HG03039 (cell line): ENCODE measurements around the gene CERT1.
"Not testable (repeated sequence)": the region's sequence is repeated elsewhere in the genome, so short reads cannot be mapped to it uniquely, and the experiment has no call there.

ENCODE experiments used
- ATAC-seq: cut with Tn5 transposase; IDR thresholded peaks from one replicate; pipeline ENCODE4 v1.9.1; 2021; ENCODE audit warnings: mild to moderate bottlenecking, moderate library complexity; ENCODE audit not compliant: unreplicated experiment

The CERT1 gene

GRCh38 chr5:75511435-75512382, at the start of gene CERT1, which contains the start of gene POLK:
CERT1 (minus strand) TSS chr5:75511629; CDS start chr5:75511207, 422 bp downstream.
POLK (plus strand) TSS chr5:75511891.
- ATAC-seq: peak; percentile 90

- not testable (repeated sequence) for ATAC-seq
Observed at GRCh38 chr5:75560655-75561054, 49.2 kb upstream of the CERT1 start.

GRCh38 chr5:75558981-75559632, 47.7 kb upstream of the CERT1 start:
- no peak for ATAC-seq

GRCh38 chr5:75558221-75558620, 46.8 kb upstream of the CERT1 start:
- no peak for ATAC-seq

- no peak for ATAC-seq
Observed at GRCh38 chr5:75553358-75553757, 41.9 kb upstream of the CERT1 start.

GRCh38 chr5:75552764-75553163, 41.3 kb upstream of the CERT1 start:
- ATAC-seq: no peak

GRCh38 chr5:75551471-75551870, 40.0 kb upstream of the CERT1 start:
- ATAC-seq: no peak

GRCh38 chr5:75550597-75550996, 39.2 kb upstream of the CERT1 start:
- no peak for ATAC-seq

- ATAC-seq: no peak
Observed at GRCh38 chr5:75547812-75548211, 36.4 kb upstream of the CERT1 start.

GRCh38 chr5:75546830-75547229, 35.4 kb upstream of the CERT1 start:
- no peak for ATAC-seq

- no peak for ATAC-seq
Observed at GRCh38 chr5:75545131-75545530, 33.7 kb upstream of the CERT1 start.

GRCh38 chr5:75538211-75538610, 26.8 kb upstream of the CERT1 start:
- no peak for ATAC-seq

GRCh38 chr5:75536694-75537360, 25.4 kb upstream of the CERT1 start:
- no peak for ATAC-seq

GRCh38 chr5:75536147-75536546, 24.7 kb upstream of the CERT1 start:
- no peak for ATAC-seq

- no peak for ATAC-seq
Observed at GRCh38 chr5:75534734-75535133, 23.3 kb upstream of the CERT1 start.

- not testable (repeated sequence) for ATAC-seq
Observed at GRCh38 chr5:75533716-75534115, 22.3 kb upstream of the CERT1 start.

GRCh38 chr5:75532190-75532589, 20.8 kb upstream of the CERT1 start:
- ATAC-seq: no peak

GRCh38 chr5:75529185-75529584, 17.8 kb upstream of the CERT1 start:
- no peak for ATAC-seq

GRCh38 chr5:75526070-75526469, 14.6 kb upstream of the CERT1 start:
- ATAC-seq: no peak

GRCh38 chr5:75525344-75525743, 13.9 kb upstream of the CERT1 start:
- ATAC-seq: no peak

GRCh38 chr5:75524591-75524990, 13.2 kb upstream of the CERT1 start:
- ATAC-seq: no peak
